ENCODE measurements around the gene LTBP4.
"Not testable (repeated sequence)": the region's sequence is repeated elsewhere in the genome, so short reads cannot be mapped to it uniquely, and the experiment has no call there.

The LTBP4 gene, protein sequence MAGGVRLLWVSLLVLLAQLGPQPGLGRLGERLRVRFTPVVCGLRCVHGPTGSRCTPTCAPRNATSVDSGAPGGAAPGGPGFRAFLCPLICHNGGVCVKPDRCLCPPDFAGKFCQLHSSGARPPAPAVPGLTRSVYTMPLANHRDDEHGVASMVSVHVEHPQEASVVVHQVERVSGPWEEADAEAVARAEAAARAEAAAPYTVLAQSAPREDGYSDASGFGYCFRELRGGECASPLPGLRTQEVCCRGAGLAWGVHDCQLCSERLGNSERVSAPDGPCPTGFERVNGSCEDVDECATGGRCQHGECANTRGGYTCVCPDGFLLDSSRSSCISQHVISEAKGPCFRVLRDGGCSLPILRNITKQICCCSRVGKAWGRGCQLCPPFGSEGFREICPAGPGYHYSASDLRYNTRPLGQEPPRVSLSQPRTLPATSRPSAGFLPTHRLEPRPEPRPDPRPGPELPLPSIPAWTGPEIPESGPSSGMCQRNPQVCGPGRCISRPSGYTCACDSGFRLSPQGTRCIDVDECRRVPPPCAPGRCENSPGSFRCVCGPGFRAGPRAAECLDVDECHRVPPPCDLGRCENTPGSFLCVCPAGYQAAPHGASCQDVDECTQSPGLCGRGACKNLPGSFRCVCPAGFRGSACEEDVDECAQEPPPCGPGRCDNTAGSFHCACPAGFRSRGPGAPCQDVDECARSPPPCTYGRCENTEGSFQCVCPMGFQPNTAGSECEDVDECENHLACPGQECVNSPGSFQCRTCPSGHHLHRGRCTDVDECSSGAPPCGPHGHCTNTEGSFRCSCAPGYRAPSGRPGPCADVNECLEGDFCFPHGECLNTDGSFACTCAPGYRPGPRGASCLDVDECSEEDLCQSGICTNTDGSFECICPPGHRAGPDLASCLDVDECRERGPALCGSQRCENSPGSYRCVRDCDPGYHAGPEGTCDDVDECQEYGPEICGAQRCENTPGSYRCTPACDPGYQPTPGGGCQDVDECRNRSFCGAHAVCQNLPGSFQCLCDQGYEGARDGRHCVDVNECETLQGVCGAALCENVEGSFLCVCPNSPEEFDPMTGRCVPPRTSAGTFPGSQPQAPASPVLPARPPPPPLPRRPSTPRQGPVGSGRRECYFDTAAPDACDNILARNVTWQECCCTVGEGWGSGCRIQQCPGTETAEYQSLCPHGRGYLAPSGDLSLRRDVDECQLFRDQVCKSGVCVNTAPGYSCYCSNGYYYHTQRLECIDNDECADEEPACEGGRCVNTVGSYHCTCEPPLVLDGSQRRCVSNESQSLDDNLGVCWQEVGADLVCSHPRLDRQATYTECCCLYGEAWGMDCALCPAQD (N-terminal part only)

GRCh38 chr19:40601134-40601974 is at the start of gene LTBP4:
Gene LTBP4 (plus strand): TSS chr19:40601369. CDS start chr19:40601388, 19 bp downstream.
- Histone ChIP-seq H3K4me1 (ENCODE audit: control insufficient read depth, insufficient read depth, low read length) (peaks cover 20% of the 10 kb centered on the region), H3K36me3 (ENCODE audit: control insufficient read depth, insufficient read depth, low read length) (no peaks in the 10 kb centered on the region), H3K9ac (ENCODE audit: low read length) (peak within 1 kb of the TSS; percentile 52), H3K4me3 (ENCODE audit: low read length) (peak within 1 kb of the TSS; percentile 56), H3K27me3 (ENCODE audit: control insufficient read depth, insufficient read depth, low read length) (peaks cover 29% of the 10 kb centered on the region), H3K27ac (ENCODE audit: low read depth, low read length) (peak within 1 kb of the TSS; percentile 22)

- Histone ChIP-seq H3K36me3 (ENCODE audit: control insufficient read depth, insufficient read depth, low read length) (no peaks in the 10 kb centered on the region), H3K9ac (ENCODE audit: low read length) (no peak overlapping the region), H3K27ac (ENCODE audit: low read depth, low read length) (no peak overlapping the region), H3K4me3 (ENCODE audit: low read length) (no peak overlapping the region), H3K27me3 (ENCODE audit: control insufficient read depth, insufficient read depth, low read length) (peaks cover 17% of the 10 kb centered on the region), H3K4me1 (ENCODE audit: control insufficient read depth, insufficient read depth, low read length) (no peaks in the 10 kb centered on the region)
Measured at GRCh38 chr19:40552848-40553247, 48.3 kb upstream of the LTBP4 start.

- Histone ChIP-seq H3K36me3 (ENCODE audit: control insufficient read depth, insufficient read depth, low read length) (no peaks in the 10 kb centered on the region), H3K27ac (ENCODE audit: low read depth, low read length) (no peak overlapping the region), H3K27me3 (ENCODE audit: control insufficient read depth, insufficient read depth, low read length) (peaks cover 14% of the 10 kb centered on the region), H3K9ac (ENCODE audit: low read length) (no peak overlapping the region), H3K4me3 (ENCODE audit: low read length) (no peak overlapping the region), H3K4me1 (ENCODE audit: control insufficient read depth, insufficient read depth, low read length) (no peaks in the 10 kb centered on the region)
Measured at GRCh38 chr19:40553885-40554857, 47.0 kb upstream of the LTBP4 start.

DNA sequence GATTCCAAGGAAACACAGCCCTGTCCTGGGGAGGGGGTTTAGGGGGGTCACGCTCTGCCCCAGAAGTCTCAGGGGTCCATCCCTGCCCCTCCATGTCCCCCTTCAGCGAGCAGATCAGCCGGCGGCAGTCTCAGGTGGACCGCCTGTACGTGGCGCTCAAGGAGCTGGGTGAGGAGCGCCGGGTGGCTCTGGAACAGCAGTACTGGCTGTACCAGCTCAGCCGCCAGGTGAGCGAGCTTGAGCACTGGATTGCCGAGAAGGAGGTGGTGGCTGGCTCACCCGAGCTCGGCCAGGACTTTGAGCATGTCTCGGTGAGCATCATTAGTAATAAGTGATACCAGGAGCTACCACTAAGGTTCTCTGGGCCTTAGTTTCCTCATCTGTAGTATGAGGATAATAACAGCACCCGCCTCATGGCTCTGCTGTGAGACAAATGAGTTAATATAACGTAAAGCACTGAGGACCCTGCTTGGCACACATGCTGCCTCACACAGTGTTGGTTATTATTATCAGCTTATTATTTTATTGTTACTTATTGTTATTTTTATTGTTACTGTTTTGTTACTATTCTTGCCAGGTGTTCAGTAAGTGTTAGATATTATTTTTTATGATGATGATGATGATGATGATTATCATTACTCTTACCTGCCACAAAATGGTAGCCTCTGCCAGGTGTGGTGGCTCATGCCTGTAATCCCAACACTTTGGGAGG is 45.0 kb upstream of the LTBP4 start:
- Histone ChIP-seq H3K27ac (ENCODE audit: low read depth, low read length) (no peak overlapping the region), H3K4me1 (ENCODE audit: control insufficient read depth, insufficient read depth, low read length) (no peaks in the 10 kb centered on the region), H3K36me3 (ENCODE audit: control insufficient read depth, insufficient read depth, low read length) (no peaks in the 10 kb centered on the region), H3K27me3 (ENCODE audit: control insufficient read depth, insufficient read depth, low read length) (peaks cover 12% of the 10 kb centered on the region), H3K4me3 (ENCODE audit: low read length) (no peak overlapping the region), H3K9ac (ENCODE audit: low read length) (no peak overlapping the region)

- H3K27ac ChIP-seq (ENCODE audit: low read depth, low read length) = no peak overlapping the region
- H3K4me3 ChIP-seq (ENCODE audit: low read length) = no peak overlapping the region
Measured at GRCh38 chr19:40556953-40557530, 44.1 kb upstream of the LTBP4 start.

GRCh38 chr19:40559394-40559793 is 41.8 kb upstream of the LTBP4 start:
- Histone ChIP-seq H3K4me1 (ENCODE audit: control insufficient read depth, insufficient read depth, low read length) (no peaks in the 10 kb centered on the region), H3K36me3 (ENCODE audit: control insufficient read depth, insufficient read depth, low read length) (no peaks in the 10 kb centered on the region), H3K27me3 (ENCODE audit: control insufficient read depth, insufficient read depth, low read length) (peaks cover 5% of the 10 kb centered on the region), H3K9ac (ENCODE audit: low read length) (no peak overlapping the region), H3K4me3 (ENCODE audit: low read length) (no peak overlapping the region), H3K27ac (ENCODE audit: low read depth, low read length) (no peak overlapping the region)

More at GRCh38 chr19:40556953-40557530, 44.1 kb upstream of the LTBP4 start:
- Histone ChIP-seq H3K4me1 (ENCODE audit: control insufficient read depth, insufficient read depth, low read length) (no peaks in the 10 kb centered on the region), H3K27me3 (ENCODE audit: control insufficient read depth, insufficient read depth, low read length) (peaks cover 10% of the 10 kb centered on the region), H3K36me3 (ENCODE audit: control insufficient read depth, insufficient read depth, low read length) (no peaks in the 10 kb centered on the region), H3K9ac (ENCODE audit: low read length) (no peak overlapping the region)

DNA sequence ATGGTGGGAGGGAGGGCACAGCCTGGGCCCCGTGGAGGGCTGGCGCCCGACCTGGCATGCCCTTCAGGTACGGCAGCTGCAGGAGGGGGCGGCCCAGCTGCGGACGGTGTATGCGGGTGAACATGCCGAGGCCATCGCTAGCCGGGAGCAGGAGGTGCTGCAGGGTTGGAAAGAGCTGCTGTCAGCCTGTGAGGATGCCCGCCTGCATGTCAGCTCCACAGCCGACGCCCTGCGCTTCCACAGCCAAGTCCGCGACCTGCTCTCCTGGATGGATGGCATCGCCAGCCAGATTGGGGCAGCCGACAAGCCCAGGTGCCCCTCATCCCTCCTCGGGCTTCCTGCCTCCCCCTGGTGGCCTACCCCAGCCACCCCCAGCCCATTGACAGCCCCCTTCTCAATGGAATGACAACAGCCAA is 41.1 kb upstream of the LTBP4 start:
- no peaks in the 10 kb centered on the region for H3K36me3 ChIP-seq (ENCODE audit: control insufficient read depth, insufficient read depth, low read length)
- no peaks in the 10 kb centered on the region for H3K4me1 ChIP-seq (ENCODE audit: control insufficient read depth, insufficient read depth, low read length)
- H3K27me3 ChIP-seq (ENCODE audit: control insufficient read depth, insufficient read depth, low read length) = no peaks in the 10 kb centered on the region
- no peak overlapping the region for H3K9ac ChIP-seq (ENCODE audit: low read length)
- H3K27ac ChIP-seq (ENCODE audit: low read depth, low read length) = no peak overlapping the region
- H3K4me3 ChIP-seq (ENCODE audit: low read length) = no peak overlapping the region

DNA sequence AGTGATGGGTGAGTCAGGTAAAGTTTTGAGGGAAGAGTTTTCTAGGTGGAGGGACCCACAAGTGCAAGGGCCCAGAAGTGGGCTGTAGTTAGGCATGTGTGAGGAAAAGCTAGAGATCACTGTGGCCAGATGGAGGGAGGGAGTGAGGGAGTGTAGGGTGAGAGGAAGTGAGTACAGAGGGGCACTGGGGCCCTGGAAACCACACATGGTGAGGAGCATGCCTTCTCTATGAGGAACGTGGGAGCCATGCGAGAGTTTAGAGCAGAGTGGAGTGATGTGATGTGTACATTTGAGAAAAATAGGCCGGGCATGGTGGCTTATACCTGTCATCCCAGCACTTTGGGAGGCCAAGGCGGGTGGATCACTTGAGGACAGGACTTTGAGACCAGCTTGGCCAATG is 39.2 kb upstream of the LTBP4 start:
- no peak overlapping the region for H3K4me3 ChIP-seq (ENCODE audit: low read length)
- peaks cover 10% of the 10 kb centered on the region for H3K27me3 ChIP-seq (ENCODE audit: control insufficient read depth, insufficient read depth, low read length)

DNA sequence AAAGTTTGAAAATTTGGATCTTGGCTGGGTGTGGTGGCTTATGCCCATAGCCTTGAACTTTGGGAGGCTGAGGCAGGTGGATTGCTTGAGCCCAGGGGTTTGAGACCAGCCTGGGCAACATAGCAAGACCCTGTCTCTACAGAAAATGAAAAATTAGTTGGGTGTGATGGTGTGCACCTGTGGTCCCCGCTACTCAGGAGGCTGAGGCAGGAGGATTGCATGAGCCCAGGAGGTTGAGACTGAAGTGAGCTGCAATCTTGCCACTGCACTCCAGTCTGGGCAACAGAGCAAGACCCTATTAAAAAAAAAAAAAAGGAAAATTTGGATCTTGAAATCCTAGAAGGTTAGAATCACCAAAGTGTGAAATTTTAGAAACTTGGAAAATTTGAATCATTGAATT is 36.6 kb upstream of the LTBP4 start:
- H3K27me3 ChIP-seq (ENCODE audit: control insufficient read depth, insufficient read depth, low read length) = peaks cover 20% of the 10 kb centered on the region
- H3K4me1 ChIP-seq (ENCODE audit: control insufficient read depth, insufficient read depth, low read length); H3K9ac ChIP-seq (ENCODE audit: low read length); H3K27ac ChIP-seq (ENCODE audit: low read depth, low read length); H3K4me3 ChIP-seq (ENCODE audit: low read length); H3K36me3 ChIP-seq (ENCODE audit: control insufficient read depth, insufficient read depth, low read length): not testable (repeated sequence)

More for the DNA sequence above, 39.2 kb upstream of the LTBP4 start:
- H3K9ac ChIP-seq (ENCODE audit: low read length) = no peak overlapping the region
- no peaks in the 10 kb centered on the region for H3K36me3 ChIP-seq (ENCODE audit: control insufficient read depth, insufficient read depth, low read length)
- H3K27ac ChIP-seq (ENCODE audit: low read depth, low read length) = no peak overlapping the region
- no peaks in the 10 kb centered on the region for H3K4me1 ChIP-seq (ENCODE audit: control insufficient read depth, insufficient read depth, low read length)

- H3K27me3 ChIP-seq (ENCODE audit: control insufficient read depth, insufficient read depth, low read length) = peaks cover 20% of the 10 kb centered on the region
- H3K4me1 ChIP-seq (ENCODE audit: control insufficient read depth, insufficient read depth, low read length) = no peaks in the 10 kb centered on the region
- H3K27ac ChIP-seq (ENCODE audit: low read depth, low read length) = no peak overlapping the region
- H3K36me3 ChIP-seq (ENCODE audit: control insufficient read depth, insufficient read depth, low read length) = no peaks in the 10 kb centered on the region
- H3K9ac ChIP-seq (ENCODE audit: low read length) = no peak overlapping the region
- H3K4me3 ChIP-seq (ENCODE audit: low read length) = no peak overlapping the region
Measured at GRCh38 chr19:40565355-40565754, 35.8 kb upstream of the LTBP4 start.
